AG20443 (cell line): ENCODE data around the gene CST5.

Source experiments
- DNase-seq: peaks from one replicate; pipeline ENCODE4 v3.0.0; 2012; ENCODE audit warnings: low spot score, mixed read lengths

CST5 gene

DNA sequence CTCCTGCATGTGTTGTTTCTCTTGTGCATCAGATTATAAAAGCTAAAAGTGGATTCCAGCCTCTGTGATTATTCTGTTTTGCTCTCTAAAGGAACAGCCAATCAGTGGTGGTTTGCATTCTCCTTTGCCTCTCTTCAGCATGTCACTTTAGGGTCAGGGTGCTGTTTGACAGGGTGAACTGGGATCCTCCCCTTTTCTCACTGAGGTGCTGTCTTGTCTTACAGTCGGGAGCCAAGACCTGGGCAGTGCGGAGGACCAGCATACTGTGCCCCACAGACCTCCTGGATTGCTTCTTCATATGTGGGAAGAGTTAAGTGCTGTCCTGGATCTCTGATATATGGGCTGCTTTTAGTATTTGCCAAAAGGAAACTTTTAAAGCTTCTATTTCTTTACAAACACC is 37.9 kb downstream of the CST5 start:
- DNase-seq: no peak

DNA sequence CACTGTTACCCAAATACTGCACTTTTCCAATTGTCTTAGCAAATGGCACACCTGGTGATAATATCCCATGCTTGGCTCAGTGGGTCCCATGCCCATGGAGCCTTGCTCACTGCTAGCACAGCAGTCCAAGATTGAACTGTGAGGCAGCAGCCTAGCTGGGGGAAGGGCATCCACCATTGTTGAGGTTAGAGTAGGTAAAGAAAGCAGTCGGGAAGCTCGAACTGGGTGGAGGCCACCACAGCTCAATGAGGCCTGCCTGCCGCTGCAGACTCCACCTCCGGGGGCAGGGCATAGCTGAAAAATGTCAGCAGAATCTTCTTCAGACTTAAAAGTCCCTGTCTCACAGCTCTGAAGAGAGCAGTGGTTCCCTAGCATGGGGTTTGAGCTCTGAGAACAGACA is 43.8 kb downstream of the CST5 start:
- DNase-seq: no peak

DNA sequence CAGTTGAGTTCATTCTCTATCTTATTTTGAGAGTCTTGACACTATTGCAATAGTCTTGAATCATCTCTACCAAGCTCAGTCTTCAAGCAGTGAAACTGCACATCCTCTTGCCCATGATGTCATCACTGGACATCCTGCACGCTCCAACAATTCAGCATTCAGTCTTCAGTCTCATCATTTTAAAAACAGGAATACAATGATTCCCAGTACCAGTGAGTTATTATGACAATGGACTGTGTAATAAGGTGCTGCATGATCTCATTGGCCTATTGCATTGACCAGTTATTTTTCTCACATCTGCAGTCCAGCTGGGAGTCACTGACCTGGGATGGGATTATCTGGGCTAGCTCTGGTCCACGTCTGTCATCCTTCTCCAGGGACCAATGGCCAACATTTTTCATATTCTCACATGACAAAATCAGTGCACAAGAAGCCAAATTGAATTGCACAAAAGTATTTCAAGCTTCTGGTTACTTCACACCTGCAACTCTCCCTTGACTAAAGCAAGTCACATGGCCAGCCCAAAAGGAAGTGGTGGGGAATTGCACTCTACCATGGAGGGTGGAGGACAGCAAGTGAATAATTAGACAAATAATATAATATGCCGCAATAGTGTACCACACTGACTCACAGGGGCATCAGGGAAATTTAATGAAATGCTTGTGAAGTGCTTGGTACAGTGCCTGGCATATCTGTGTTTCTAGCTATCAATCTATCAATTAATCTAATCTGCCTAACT is 46.6 kb downstream of the CST5 start:
- no peak for DNase-seq

DNA sequence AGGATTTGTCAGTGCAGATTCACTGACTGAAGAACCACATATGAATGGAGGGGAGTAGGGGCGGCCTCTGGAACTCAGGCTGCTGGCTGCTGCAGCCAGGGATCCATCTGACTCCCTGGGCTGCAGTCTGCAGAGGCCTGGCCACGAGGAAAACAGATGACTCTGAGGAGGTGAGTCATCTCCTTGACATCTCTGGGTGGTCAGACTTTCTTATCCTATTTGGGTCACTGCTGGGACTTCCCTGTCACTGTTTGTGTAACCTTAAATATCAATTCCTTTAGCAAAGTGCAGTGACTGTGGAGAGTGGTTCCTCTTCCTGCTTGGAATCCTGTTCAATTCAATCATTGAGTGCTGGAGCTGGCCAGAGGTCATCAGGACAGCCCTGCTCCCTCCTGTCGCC is 47.6 kb downstream of the CST5 start:
- peak; percentile 63 for DNase-seq

DNA sequence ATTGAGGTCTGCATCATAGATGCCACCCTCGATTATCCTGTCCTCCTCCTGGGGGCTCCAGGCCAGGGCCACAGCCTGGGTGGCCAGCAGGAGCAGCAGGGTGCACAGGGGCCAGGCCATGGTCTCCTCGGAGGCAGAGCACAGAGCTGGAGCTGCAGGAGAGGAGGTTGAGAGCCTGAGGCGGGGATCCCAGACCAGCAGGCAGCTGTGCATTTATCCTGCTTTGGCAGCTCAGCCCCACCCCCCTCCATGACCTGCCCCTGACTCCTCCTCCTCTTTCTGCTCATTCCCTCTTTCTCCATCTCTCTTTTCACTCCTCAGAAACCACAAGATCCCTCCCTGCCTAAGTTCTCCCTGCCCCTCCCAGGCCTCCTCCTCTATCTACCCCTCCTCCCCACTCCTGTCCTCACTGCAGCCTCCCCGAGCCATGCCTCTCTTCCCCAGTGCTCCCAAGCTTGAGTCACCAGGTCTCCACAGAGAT is 53.0 kb downstream of the CST5 start, which contains the start of gene CST2:
Gene CST2 (minus strand): TSS at position 189 of the 481 bp plus-strand sequence. CDS start 69 bp downstream, at position 120.
- peak; percentile 25 for DNase-seq
